HEK293 (cell line): Measurements from ENCODE around the gene PTBP2.

Experiments
- CTCF ChIA-PET: fragments of 350-600 bp; formaldehyde crosslinking; extraction: SDS; loops from one replicate; lab custom pipeline; 2021; ENCODE audit warnings: antibody characterized with exemption; lab: Yijun Ruan, JAX
- POLR2A ChIA-PET: fragments of 300-600 bp; formaldehyde crosslinking; extraction: SDS; loops from one replicate; lab custom pipeline; 2020; ENCODE audit warnings: antibody characterized with exemption, inconsistent platforms; lab: Yijun Ruan, JAX
- H3K27ac ChIP-seq: fragments of 200-500 bp; sonication (Bioruptor generic); 2 replicates; pipeline ENCODE4 v1.5.1; 2014; ENCODE audit warnings: low read depth, low read length, control low read depth, inconsistent platforms; ENCODE audit errors: extremely low read depth
- H3K36me3 ChIP-seq, 2 experiments: fragments of 200-500 bp in 1 of 2; sonication (Bioruptor generic) in 1 of 2; 1 replicate in 1 of 2; 2 replicates in 1 of 2; pipeline ENCODE4 v1.5.1; 2014 to 2017; ENCODE audit warnings: inconsistent platforms in 2 of 2, low read length in 2 of 2; ENCODE audit not compliant: control insufficient read depth in 2 of 2, insufficient read depth in 1 of 2
- H3K4me1 ChIP-seq: fragments of 200-500 bp; sonication (Bioruptor generic); 2 replicates; pipeline ENCODE4 v1.5.1; 2014; ENCODE audit warnings: mild to moderate bottlenecking, low read length, inconsistent platforms; ENCODE audit not compliant: control insufficient read depth, insufficient read depth
- H3K4me3 ChIP-seq: 2 replicates; pipeline ENCODE4 v1.5.1; 2011; ENCODE audit warnings: low read depth, mild to moderate bottlenecking, control low read depth, low read length, moderate library complexity
- H3K9me3 ChIP-seq: fragments of 200-500 bp; sonication (Bioruptor generic); 2 replicates; pipeline ENCODE4 v1.5.1; 2014; ENCODE audit warnings: low read depth, low read length, inconsistent platforms; ENCODE audit not compliant: control insufficient read depth, insufficient read depth
- GLIS1 ChIP-seq: fragments of 450-650 bp; formaldehyde crosslinking; IDR thresholded peaks from 2 replicates; pipeline ENCODE4 v1.5.1; 2016; ENCODE audit warnings: missing biosample characterization, missing genetic modification characterization
- SP7 ChIP-seq: fragments of 450-650 bp; formaldehyde crosslinking; IDR thresholded peaks from 2 replicates; pipeline ENCODE4 v1.5.1; 2016; ENCODE audit warnings: missing biosample characterization, missing genetic modification characterization
- ZNF211 ChIP-seq: fragments of 450-650 bp; formaldehyde crosslinking; IDR thresholded peaks from 2 replicates; pipeline ENCODE4 v1.5.1; 2016; ENCODE audit warnings: low read depth, missing biosample characterization, missing genetic modification characterization
- ZNF223 ChIP-seq: fragments of 450-650 bp; formaldehyde crosslinking; IDR thresholded peaks from 2 replicates; pipeline ENCODE4 v1.5.1; 2016; ENCODE audit warnings: missing biosample characterization, missing genetic modification characterization
- ZNF48 ChIP-seq: fragments of 450-650 bp; formaldehyde crosslinking; IDR thresholded peaks from 2 replicates; pipeline ENCODE4 v1.5.1; 2016; ENCODE audit warnings: missing biosample characterization, missing genetic modification characterization
- ZNF585B ChIP-seq: fragments of 450-650 bp; formaldehyde crosslinking; IDR thresholded peaks from 2 replicates; pipeline ENCODE4 v1.5.1; 2016; ENCODE audit warnings: missing biosample characterization, missing genetic modification characterization
- ZNF600 ChIP-seq: fragments of 450-650 bp; formaldehyde crosslinking; IDR thresholded peaks from 2 replicates; pipeline ENCODE4 v1.5.1; 2016; ENCODE audit warnings: missing biosample characterization, missing genetic modification characterization
- ZNF830 ChIP-seq: fragments of 450-650 bp; IDR thresholded peaks from 2 replicates; pipeline ENCODE4 v1.5.0; 2018; ENCODE audit warnings: missing biosample characterization, missing genetic modification characterization, low read depth, mild to moderate bottlenecking, moderate library complexity
- ZXDB ChIP-seq: fragments of 450-650 bp; formaldehyde crosslinking; IDR thresholded peaks from 2 replicates; pipeline ENCODE4 v1.5.1; 2016; ENCODE audit warnings: missing biosample characterization, missing genetic modification characterization
- TF ChIP-seq, protein P1 (sequence below): fragments of 450-650 bp; formaldehyde crosslinking; IDR thresholded peaks from 2 replicates; pipeline ENCODE4 v1.5.1; 2016; ENCODE audit warnings: missing biosample characterization, missing genetic modification characterization
- TF ChIP-seq, protein P2 (sequence below): IDR thresholded peaks from 2 replicates; pipeline ENCODE4 v1.6.1; 2011; ENCODE audit warnings: mild to moderate bottlenecking, low read depth, low read length, borderline replicate concordance
- TF ChIP-seq, protein P3 (sequence below): fragments of 450-650 bp; formaldehyde crosslinking; optimal IDR thresholded peaks from 2 replicates; pipeline ENCODE3; 2016; ENCODE audit warnings: missing biosample characterization, mild to moderate bottlenecking, missing genetic modification characterization
- TF ChIP-seq, protein P4 (sequence below): fragments of 450-650 bp; formaldehyde crosslinking; IDR thresholded peaks from 2 replicates; pipeline ENCODE4; 2016; ENCODE audit warnings: missing biosample characterization, missing genetic modification characterization
- TF ChIP-seq, protein P5 (sequence below): fragments of 450-650 bp; formaldehyde crosslinking; IDR thresholded peaks from 2 replicates; pipeline ENCODE4 v1.5.1; 2016; ENCODE audit warnings: missing biosample characterization, missing genetic modification characterization

The PTBP2 gene

DNA sequence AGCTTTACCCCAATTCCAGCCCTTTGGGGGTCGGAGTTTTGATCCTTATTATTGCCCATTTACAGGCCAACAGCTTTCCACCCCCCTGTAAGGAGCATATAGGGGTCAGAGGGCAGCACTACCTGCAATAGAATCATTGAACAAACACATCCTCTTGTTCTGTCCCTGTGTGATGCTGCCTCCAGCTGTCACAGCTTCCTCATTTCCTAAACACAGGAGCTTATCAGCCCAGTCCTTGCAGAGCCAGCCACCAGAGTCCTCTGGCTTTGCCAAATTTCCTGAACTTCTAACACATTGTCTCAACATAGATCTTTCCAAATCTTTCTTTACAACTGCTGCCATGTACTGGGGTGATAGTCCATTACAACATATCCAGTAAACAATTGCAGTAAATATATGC is 32.8 kb upstream of the PTBP2 start (continued):
- TF ChIP-seq, protein P1, sequence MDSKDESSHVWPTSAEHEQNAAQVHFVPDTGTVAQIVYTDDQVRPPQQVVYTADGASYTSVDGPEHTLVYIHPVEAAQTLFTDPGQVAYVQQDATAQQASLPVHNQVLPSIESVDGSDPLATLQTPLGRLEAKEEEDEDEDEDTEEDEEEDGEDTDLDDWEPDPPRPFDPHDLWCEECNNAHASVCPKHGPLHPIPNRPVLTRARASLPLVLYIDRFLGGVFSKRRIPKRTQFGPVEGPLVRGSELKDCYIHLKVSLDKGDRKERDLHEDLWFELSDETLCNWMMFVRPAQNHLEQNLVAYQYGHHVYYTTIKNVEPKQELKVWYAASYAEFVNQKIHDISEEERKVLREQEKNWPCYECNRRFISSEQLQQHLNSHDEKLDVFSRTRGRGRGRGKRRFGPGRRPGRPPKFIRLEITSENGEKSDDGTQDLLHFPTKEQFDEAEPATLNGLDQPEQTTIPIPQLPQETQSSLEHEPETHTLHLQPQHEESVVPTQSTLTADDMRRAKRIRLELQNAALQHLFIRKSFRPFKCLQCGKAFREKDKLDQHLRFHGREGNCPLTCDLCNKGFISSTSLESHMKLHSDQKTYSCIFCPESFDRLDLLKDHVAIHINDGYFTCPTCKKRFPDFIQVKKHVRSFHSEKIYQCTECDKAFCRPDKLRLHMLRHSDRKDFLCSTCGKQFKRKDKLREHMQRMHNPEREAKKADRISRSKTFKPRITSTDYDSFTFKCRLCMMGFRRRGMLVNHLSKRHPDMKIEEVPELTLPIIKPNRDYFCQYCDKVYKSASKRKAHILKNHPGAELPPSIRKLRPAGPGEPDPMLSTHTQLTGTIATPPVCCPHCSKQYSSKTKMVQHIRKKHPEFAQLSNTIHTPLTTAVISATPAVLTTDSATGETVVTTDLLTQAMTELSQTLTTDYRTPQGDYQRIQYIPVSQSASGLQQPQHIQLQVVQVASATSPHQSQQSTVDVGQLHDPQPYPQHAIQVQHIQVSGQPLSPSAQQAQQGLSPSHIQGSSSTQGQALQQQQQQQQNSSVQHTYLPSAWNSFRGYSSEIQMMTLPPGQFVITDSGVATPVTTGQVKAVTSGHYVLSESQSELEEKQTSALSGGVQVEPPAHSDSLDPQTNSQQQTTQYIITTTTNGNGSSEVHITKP (tag by site-specific recombination): no peak
- TF ChIP-seq, protein P2, sequence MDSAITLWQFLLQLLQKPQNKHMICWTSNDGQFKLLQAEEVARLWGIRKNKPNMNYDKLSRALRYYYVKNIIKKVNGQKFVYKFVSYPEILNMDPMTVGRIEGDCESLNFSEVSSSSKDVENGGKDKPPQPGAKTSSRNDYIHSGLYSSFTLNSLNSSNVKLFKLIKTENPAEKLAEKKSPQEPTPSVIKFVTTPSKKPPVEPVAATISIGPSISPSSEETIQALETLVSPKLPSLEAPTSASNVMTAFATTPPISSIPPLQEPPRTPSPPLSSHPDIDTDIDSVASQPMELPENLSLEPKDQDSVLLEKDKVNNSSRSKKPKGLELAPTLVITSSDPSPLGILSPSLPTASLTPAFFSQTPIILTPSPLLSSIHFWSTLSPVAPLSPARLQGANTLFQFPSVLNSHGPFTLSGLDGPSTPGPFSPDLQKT: no peak
- TF ChIP-seq ZNF585B (tag by site-specific recombination): no peak

DNA sequence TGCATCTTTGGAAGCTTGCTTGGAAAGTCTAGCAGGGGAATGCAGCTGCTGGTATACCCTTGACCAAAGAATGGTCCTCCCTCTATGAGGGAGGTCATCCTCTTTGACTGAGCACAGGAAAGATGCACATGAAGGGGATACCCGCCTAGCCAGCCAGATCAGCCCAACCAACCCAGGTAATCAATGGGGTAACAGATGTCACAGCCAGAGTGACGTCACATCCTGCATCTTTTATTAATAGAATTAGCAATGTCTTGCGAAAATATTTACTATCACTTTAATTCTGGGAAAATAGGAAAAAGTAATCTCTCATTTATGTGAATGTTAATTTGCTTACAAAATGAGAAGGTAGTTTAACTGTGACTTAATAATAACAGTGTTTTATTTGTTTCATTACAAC is 25.6 kb upstream of the PTBP2 start:
- TF ChIP-seq ZXDB (no peak), ZNF223 (tag by site-specific recombination) (no peak), SP7 (tag by site-specific recombination) (no peak)
- TF ChIP-seq, protein P3, sequence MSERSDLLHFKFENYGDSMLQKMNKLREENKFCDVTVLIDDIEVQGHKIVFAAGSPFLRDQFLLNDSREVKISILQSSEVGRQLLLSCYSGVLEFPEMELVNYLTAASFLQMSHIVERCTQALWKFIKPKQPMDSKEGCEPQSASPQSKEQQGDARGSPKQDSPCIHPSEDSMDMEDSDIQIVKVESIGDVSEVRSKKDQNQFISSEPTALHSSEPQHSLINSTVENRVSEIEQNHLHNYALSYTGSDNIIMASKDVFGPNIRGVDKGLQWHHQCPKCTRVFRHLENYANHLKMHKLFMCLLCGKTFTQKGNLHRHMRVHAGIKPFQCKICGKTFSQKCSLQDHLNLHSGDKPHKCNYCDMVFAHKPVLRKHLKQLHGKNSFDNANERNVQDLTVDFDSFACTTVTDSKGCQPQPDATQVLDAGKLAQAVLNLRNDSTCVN (tag by site-specific recombination): no peak
- TF ChIP-seq, protein P4, sequence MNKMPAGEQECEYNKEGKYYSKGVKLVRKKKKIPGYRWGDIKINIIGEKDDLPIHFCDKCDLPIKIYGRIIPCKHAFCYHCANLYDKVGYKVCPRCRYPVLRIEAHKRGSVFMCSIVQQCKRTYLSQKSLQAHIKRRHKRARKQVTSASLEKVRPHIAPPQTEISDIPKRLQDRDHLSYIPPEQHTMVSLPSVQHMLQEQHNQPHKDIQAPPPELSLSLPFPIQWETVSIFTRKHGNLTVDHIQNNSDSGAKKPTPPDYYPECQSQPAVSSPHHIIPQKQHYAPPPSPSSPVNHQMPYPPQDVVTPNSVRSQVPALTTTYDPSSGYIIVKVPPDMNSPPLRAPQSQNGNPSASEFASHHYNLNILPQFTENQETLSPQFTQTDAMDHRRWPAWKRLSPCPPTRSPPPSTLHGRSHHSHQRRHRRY (tag by site-specific recombination): no peak
- TF ChIP-seq, all 188 proteins: peak for 0
- Histone ChIP-seq H3K27ac (no peak overlapping the region), H3K4me1 (no peaks in the 10 kb centered on the region), H3K36me3 (no peaks in the 10 kb centered on the region), H3K9me3 (no peaks in the 10 kb centered on the region), H3K4me3 (no peak overlapping the region)
- POLR2A ChIA-PET: no interaction called here
- CTCF ChIA-PET: no interaction called here

DNA sequence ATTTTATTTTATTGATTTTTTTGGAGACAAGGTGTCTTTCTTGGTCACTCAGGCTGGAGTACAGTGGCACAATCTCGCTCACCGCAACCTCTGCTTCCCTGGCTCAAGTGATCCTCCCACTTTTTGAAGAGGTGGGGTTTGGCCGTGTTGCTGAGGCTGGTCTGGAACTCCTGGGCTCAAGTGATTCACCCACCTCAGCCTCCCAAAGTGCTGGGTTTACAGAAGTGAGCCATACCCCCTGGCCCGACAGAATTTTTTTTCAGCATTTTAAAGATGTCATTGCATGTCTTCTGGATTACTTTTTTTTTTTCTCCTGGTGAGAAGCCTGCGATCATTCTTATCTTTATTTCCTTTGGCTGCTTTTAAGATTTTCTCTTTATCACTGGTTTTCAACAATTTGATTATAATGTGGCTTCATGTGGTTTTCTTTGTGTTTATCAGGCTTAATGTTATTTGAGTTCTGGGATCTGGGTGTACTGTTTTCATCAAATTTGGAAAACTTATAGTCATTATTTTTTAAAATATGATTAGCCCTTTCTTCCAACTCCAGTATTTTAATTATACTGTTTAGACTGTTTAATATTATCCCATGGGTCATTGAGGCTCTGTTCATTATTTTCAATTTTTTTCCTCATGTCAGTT is 23.1 kb upstream of the PTBP2 start:
- Histone ChIP-seq H3K4me1 (no peaks in the 10 kb centered on the region), H3K36me3 (no peaks in the 10 kb centered on the region), H3K27ac (no peak overlapping the region), H3K9me3 (no peaks in the 10 kb centered on the region), H3K4me3 (no peak overlapping the region)
- POLR2A ChIA-PET: no interaction called here
- CTCF ChIA-PET: interaction anchor here (0.5 kb wide), 1 partner anchor 162 kb away, joined by 3 read pairs; no protein-coding TSS in a partner anchor
- 0 out of 2 replicates have a peak, but pooled peaks have one; percentile 38 for TF ChIP-seq ZNF600 (tag by site-specific recombination)
- no peak for TF ChIP-seq ZNF48 (tag by site-specific recombination)
- peak; percentile 84 for TF ChIP-seq GLIS1 (tag by site-specific recombination)

DNA sequence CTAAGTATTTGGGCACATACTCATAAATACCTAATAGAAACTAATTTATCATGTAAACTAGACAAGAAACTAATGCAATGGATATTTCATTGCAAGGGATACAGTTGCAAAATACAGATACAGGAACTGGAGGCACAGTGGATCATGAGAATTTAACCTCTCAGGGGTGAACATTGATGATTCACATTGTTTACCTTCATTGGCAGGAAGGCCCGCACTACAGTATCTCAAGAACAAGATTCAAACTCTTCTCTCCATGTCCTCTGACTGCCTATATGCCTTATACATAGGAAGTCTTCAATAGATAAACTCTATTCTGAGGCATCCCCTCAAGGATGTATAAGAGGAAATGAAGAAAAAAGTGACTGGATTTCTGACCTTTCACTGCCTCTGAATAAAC is 18.4 kb upstream of the PTBP2 start:
- H3K4me3 ChIP-seq: no peak overlapping the region
- no peaks in the 10 kb centered on the region for H3K36me3 ChIP-seq
- TF ChIP-seq ZNF211 (tag by site-specific recombination): no peak
- TF ChIP-seq, protein P5, sequence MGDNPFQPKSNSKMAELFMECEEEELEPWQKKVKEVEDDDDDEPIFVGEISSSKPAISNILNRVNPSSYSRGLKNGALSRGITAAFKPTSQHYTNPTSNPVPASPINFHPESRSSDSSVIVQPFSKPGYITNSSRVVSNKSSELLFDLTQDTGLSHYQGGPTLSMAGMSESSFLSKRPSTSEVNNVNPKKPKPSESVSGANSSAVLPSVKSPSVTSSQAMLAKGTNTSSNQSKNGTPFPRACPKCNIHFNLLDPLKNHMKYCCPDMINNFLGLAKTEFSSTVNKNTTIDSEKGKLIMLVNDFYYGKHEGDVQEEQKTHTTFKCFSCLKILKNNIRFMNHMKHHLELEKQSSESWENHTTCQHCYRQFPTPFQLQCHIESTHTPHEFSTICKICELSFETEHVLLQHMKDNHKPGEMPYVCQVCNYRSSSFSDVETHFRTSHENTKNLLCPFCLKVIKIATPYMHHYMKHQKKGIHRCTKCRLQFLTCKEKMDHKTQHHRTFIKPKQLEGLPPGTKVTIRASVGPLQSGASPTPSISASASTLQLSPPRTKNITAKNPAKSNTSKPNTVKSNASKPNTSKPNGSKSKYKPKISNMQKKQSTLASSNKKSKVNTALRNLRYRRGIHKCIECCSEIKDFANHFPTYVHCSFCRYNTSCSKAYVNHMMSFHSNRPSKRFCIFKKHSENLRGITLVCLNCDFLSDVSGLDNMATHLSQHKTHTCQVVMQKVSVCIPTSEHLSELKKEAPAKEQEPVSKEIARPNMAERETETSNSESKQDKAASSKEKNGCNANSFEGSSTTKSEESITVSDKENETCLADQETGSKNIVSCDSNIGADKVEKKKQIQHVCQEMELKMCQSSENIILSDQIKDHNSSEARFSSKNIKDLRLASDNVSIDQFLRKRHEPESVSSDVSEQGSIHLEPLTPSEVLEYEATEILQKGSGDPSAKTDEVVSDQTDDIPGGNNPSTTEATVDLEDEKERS (tag by site-specific recombination): no peak
- TF ChIP-seq ZNF830 (tag by site-specific recombination): no peak
- H3K4me1 ChIP-seq: no peaks in the 10 kb centered on the region
- POLR2A ChIA-PET: no interaction called here
- CTCF ChIA-PET: no interaction called here
- H3K9me3 ChIP-seq: no peaks in the 10 kb centered on the region
- H3K27ac ChIP-seq: no peak overlapping the region
